ENCODE measurements around the gene SLC4A7. TPM values are rescaled to one million over a fixed set of nuclear protein-coding genes. Genes with fewer than 3 reads are reported as not detected.

Gene SLC4A7
- total and polyA plus RNA-seq, 10 of the 15 experiments (the other 5 are each of a cell fraction or from before 2014, with no cell fraction given), result 4.4 to 41.4 (median 18.3) TPM

DNA sequence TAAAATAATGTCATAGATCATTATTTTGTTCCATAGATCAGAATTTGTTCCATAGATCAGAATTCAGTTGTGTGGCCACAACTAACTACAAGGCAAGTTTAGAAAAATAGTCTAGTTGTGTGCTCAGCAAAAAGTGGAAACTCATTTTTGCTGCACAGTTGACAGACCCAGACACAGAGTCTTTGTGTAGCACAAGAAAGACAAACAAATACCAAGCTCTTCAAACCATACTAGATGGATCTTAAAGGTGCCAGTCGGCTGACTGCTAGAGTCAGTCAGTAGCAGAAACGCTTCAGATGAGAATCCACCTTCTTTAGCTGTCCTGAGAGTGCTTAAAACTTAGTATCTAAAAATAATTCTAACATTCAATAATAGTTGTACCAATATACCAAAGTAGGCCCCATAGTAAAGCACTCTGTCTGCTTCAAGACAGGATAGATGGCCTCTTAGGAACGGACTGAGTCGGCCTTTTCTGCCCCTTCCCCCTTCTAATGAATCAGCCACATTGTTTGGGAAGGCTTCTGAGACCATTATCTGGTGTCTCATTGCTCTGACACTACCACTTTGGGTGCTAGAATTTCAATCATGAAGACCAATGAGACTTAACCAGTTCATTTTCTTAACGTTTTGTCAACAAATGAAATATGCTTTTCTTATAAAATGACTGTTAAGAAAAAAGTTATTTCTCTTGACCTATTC, 27.7 kb upstream of the SLC4A7 start (continued):
- TF ChIP-seq ZNF687 (IDR thresholded peaks at IDR 0.05), result no peak
- no peak for TF ChIP-seq MEF2A (IDR thresholded peaks at IDR 0.05; ENCODE audit: insufficient read depth, low read depth, low read length)
- TF ChIP-seq BRCA1 (IDR thresholded peaks at IDR 0.05; ENCODE audit: low read depth, low read length), result no peak
- TF ChIP-seq ZBTB40 (IDR thresholded peaks at IDR 0.05; ENCODE audit: borderline replicate concordance), result no peak
- TF ChIP-seq, protein P1, sequence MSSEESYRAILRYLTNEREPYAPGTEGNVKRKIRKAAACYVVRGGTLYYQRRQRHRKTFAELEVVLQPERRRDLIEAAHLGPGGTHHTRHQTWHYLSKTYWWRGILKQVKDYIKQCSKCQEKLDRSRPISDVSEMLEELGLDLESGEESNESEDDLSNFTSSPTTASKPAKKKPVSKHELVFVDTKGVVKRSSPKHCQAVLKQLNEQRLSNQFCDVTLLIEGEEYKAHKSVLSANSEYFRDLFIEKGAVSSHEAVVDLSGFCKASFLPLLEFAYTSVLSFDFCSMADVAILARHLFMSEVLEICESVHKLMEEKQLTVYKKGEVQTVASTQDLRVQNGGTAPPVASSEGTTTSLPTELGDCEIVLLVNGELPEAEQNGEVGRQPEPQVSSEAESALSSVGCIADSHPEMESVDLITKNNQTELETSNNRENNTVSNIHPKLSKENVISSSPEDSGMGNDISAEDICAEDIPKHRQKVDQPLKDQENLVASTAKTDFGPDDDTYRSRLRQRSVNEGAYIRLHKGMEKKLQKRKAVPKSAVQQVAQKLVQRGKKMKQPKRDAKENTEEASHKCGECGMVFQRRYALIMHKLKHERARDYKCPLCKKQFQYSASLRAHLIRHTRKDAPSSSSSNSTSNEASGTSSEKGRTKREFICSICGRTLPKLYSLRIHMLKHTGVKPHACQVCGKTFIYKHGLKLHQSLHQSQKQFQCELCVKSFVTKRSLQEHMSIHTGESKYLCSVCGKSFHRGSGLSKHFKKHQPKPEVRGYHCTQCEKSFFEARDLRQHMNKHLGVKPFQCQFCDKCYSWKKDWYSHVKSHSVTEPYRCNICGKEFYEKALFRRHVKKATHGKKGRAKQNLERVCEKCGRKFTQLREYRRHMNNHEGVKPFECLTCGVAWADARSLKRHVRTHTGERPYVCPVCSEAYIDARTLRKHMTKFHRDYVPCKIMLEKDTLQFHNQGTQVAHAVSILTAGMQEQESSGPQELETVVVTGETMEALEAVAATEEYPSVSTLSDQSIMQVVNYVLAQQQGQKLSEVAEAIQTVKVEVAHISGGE (CRISPR knock-in tag; IDR thresholded peaks at IDR 0.05), result no peak
- no peak for TF ChIP-seq RFX5 (IDR thresholded peaks at IDR 0.05; ENCODE audit: low read depth, low read length)
- no peak for TF ChIP-seq PKNOX1 (IDR thresholded peaks at IDR 0.05)
- TF ChIP-seq PBX3 (IDR thresholded peaks at IDR 0.05; ENCODE audit: insufficient replicate concordance, low read depth, low read length), result no peak
- TF ChIP-seq, protein P2, sequence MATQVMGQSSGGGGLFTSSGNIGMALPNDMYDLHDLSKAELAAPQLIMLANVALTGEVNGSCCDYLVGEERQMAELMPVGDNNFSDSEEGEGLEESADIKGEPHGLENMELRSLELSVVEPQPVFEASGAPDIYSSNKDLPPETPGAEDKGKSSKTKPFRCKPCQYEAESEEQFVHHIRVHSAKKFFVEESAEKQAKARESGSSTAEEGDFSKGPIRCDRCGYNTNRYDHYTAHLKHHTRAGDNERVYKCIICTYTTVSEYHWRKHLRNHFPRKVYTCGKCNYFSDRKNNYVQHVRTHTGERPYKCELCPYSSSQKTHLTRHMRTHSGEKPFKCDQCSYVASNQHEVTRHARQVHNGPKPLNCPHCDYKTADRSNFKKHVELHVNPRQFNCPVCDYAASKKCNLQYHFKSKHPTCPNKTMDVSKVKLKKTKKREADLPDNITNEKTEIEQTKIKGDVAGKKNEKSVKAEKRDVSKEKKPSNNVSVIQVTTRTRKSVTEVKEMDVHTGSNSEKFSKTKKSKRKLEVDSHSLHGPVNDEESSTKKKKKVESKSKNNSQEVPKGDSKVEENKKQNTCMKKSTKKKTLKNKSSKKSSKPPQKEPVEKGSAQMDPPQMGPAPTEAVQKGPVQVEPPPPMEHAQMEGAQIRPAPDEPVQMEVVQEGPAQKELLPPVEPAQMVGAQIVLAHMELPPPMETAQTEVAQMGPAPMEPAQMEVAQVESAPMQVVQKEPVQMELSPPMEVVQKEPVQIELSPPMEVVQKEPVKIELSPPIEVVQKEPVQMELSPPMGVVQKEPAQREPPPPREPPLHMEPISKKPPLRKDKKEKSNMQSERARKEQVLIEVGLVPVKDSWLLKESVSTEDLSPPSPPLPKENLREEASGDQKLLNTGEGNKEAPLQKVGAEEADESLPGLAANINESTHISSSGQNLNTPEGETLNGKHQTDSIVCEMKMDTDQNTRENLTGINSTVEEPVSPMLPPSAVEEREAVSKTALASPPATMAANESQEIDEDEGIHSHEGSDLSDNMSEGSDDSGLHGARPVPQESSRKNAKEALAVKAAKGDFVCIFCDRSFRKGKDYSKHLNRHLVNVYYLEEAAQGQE (IDR thresholded peaks at IDR 0.05; ENCODE audit: low read depth, low read length), result no peak
- TF ChIP-seq PML (IDR thresholded peaks at IDR 0.05; ENCODE audit: low read length), result no peak

Data from GM12878 (cell line).